Gastrocnemius medialis (tissue), 4 donors: ENCODE data around the gene POLDIP3. TPM values are rescaled to one million over a fixed set of nuclear protein-coding genes. Genes with fewer than 3 reads are reported as not detected.

Source experiments
- ATAC-seq, 2 donors: fragments of 150-250 bp; one replicate each; pipeline ENCODE4 v1.9.1; 2016
- DNase-seq, 2 donors: peaks; one replicate each; pipeline ENCODE4 v3.0.0-alpha.2; 2019
- H3K27ac ChIP-seq, 4 donors: fragments of 200-600 bp; sonication (generic); 1 replicate in 1 of 4; 2 replicates in 3 of 4; pipeline ENCODE4 v1.5.1; 2016 to 2018; ENCODE audit warnings: mild to moderate bottlenecking in 2 of 4, moderate library complexity in 1 of 4
- H3K27me3 ChIP-seq, 3 donors: fragments of 200-600 bp; sonication (generic) in 2 of 3; 1 replicate in 1 of 3; 2 replicates in 2 of 3; pipeline versions ENCODE4 v1.5.1 to v1.6.0; 2016 to 2019; ENCODE audit warnings: mild to moderate bottlenecking in 1 of 3, moderate library complexity in 1 of 3
- H3K36me3 ChIP-seq, 2 donors: fragments of 200-600 bp; sonication (generic) in 1 of 2; one replicate each; pipeline ENCODE4 v1.5.1; 2017 to 2018
- H3K4me1 ChIP-seq, 2 donors: fragments of 200-600 bp; sonication (generic) in 1 of 2; one replicate each; pipeline ENCODE4 v1.5.1; 2016 to 2017; ENCODE audit warnings: mild to moderate bottlenecking in 2 of 2
- H3K4me3 ChIP-seq, 4 donors: fragments of 200-600 bp; sonication (generic) in 3 of 4; 1 replicate in 1 of 4; 2 replicates in 3 of 4; pipeline ENCODE4 v1.5.1; 2016 to 2019; ENCODE audit warnings: mild to moderate bottlenecking in 2 of 4
- H3K9me3 ChIP-seq, 3 donors: fragments of 200-600 bp; sonication (generic) in 2 of 3; 1 replicate in 1 of 3; 2 replicates in 2 of 3; pipeline ENCODE4 v1.5.1; 2016 to 2019
- CTCF ChIP-seq, 5 experiments: fragments of 450-650 bp in 3 of 5; fragments of 200-600 bp in 2 of 5; sonication (generic) in 2 of 5; IDR thresholded peaks in 4 of 5; conservative IDR thresholded peaks in 1 of 5; 1 replicate in 4 of 5; 2 replicates in 1 of 5; pipeline ENCODE4 v1.5.1; 2016 to 2019; ENCODE audit warnings: antibody characterized with exemption in 5 of 5, mild to moderate bottlenecking in 3 of 5, moderate library complexity in 3 of 5
- POLR2A ChIP-seq, 2 donors: fragments of 450-650 bp; IDR thresholded peaks; one replicate each; pipeline ENCODE4 v1.6.1; 2017; ENCODE audit warnings: antibody characterized with exemption in 2 of 2, mild to moderate bottlenecking in 2 of 2, moderate library complexity in 2 of 2
- in situ Hi-C, 4 donors: fragments of 200-750 bp; cut with MboI; loops; one replicate each; pipeline versions ENCODE4 v1.15.0 to v1.8.0; 2017; ENCODE audit warnings: low sequenced_read_pairs in 4 of 4
- intact Hi-C: fragments of 100-400 bp; cut with DNase I; formaldehyde crosslinking; loops from one replicate; pipeline ENCODE4 v1.15.1; 2023; ENCODE audit warnings: low total_unique reads
- total RNA-seq, 4 donors: library from RNA; depleted of rRNA; stranded (reverse); fragments of >200 nt; gene quantifications; one replicate each; pipeline versions ENCODE4 v1.1.0 to v1.2.3, GENCODE V29; 2016

The POLDIP3 gene
- total RNA-seq, 4 donors from 2014 or later = 19.7 to 28.7 (median 23.0) TPM

GRCh38 chr22:42645341-42645937 lies 30.8 kb upstream of the POLDIP3 start:
- H3K36me3 ChIP-seq = no peaks in the 10 kb centered on the region
- in situ Hi-C loops = no loop called here
- no peaks in the 10 kb centered on the region for H3K9me3 ChIP-seq
- TF ChIP-seq CTCF (IDR thresholded peaks at IDR 0.05 in 4 of 5, conservative IDR thresholded peaks at IDR 0.05 in 1 of 5) = no peak
- TF ChIP-seq POLR2A (IDR thresholded peaks at IDR 0.05) = peak in 1 of 2 donors; percentile 22
- DNase-seq (no peak), ATAC-seq (peak; percentile 15 to 27)
- H3K4me1 ChIP-seq = peaks cover 67 to 71% of the 10 kb centered on the region in 2 donors
- no peaks in the 10 kb centered on the region for H3K27me3 ChIP-seq
- H3K4me3 ChIP-seq = peak overlapping the region; percentile 44 to 54 (median 48)
- H3K27ac ChIP-seq = peak overlapping the region; percentile 92 to 99 (median 98)
- intact Hi-C loops = loop anchor here (5.0 kb wide), 3 partner anchors 42 to 262 kb away; partner anchors contain the start of gene ARFGAP3

GRCh38 chr22:42644422-42645340 lies 30.0 kb upstream of the POLDIP3 start:
- Histone ChIP-seq H3K36me3 (no peaks in the 10 kb centered on the region), H3K27ac (peak overlapping the region; percentile 92 to 99 (median 98)), H3K27me3 (no peaks in the 10 kb centered on the region), H3K9me3 (no peaks in the 10 kb centered on the region), H3K4me1 (peaks cover 67 to 70% of the 10 kb centered on the region in 2 donors), H3K4me3 (peak overlapping the region; percentile 44 to 54 (median 48))
- intact Hi-C loops = loop anchor here (5.0 kb wide), 3 partner anchors 43 to 263 kb away; partner anchors contain the start of gene ARFGAP3
- in situ Hi-C loops = no loop called here
- DNase-seq = peak in 1 of 2 donors; percentile 59
- TF ChIP-seq CTCF (IDR thresholded peaks at IDR 0.05 in 4 of 5, conservative IDR thresholded peaks at IDR 0.05 in 1 of 5) = no peak
- TF ChIP-seq POLR2A (IDR thresholded peaks at IDR 0.05) = no peak
- no peak for ATAC-seq

GRCh38 chr22:42643634-42644421 lies 29.1 kb upstream of the POLDIP3 start:
- Histone ChIP-seq H3K4me3 (peak overlapping the region in 1 of 4 donors; percentile 49), H3K27me3 (no peaks in the 10 kb centered on the region), H3K9me3 (no peaks in the 10 kb centered on the region), H3K36me3 (no peaks in the 10 kb centered on the region), H3K27ac (peak overlapping the region; percentile 92 to 99 (median 98)), H3K4me1 (peaks cover 67 to 69% of the 10 kb centered on the region in 2 donors)
- no peak for ATAC-seq
- in situ Hi-C loops = no loop called here
- no peak for TF ChIP-seq POLR2A (IDR thresholded peaks at IDR 0.05)
- no peak for TF ChIP-seq CTCF (IDR thresholded peaks at IDR 0.05 in 4 of 5, conservative IDR thresholded peaks at IDR 0.05 in 1 of 5)
- intact Hi-C loops = no loop called here
- DNase-seq = no peak

GRCh38 chr22:42642806-42643633 lies 28.3 kb upstream of the POLDIP3 start:
- DNase-seq (no peak), ATAC-seq (no peak)
- no peaks in the 10 kb centered on the region for H3K36me3 ChIP-seq
- no peaks in the 10 kb centered on the region for H3K9me3 ChIP-seq
- in situ Hi-C loops (no loop called here), intact Hi-C loops (no loop called here)
- peak overlapping the region; percentile 92 to 99 (median 98) for H3K27ac ChIP-seq
- H3K4me1 ChIP-seq = peaks cover 63 to 68% of the 10 kb centered on the region in 2 donors
- H3K27me3 ChIP-seq = no peaks in the 10 kb centered on the region
- no peak overlapping the region for H3K4me3 ChIP-seq
- no peak for TF ChIP-seq CTCF (IDR thresholded peaks at IDR 0.05 in 4 of 5, conservative IDR thresholded peaks at IDR 0.05 in 1 of 5)
- no peak for TF ChIP-seq POLR2A (IDR thresholded peaks at IDR 0.05)
